ES-I3 (cell line): ENCODE results near the gene RAD51B.

Experiments
- H3K36me3 ChIP-seq: 2 replicates; pipeline ENCODE4 v1.6.1; 2013; ENCODE audit warnings: mild to moderate bottlenecking, low read length, control low read depth, moderate library complexity; ENCODE audit not compliant: insufficient read depth
- H3K4me1 ChIP-seq: 2 replicates; pipeline ENCODE4 v1.6.1; 2013; ENCODE audit warnings: mild to moderate bottlenecking, control low read depth, low read length; ENCODE audit not compliant: insufficient read depth
- H3K9ac ChIP-seq: 2 replicates; pipeline ENCODE4 v1.6.1; 2013; ENCODE audit warnings: low read depth, mild to moderate bottlenecking, low read length, moderate library complexity
- H3K9me3 ChIP-seq: 2 replicates; pipeline ENCODE4 v1.6.1; 2013; ENCODE audit warnings: mild to moderate bottlenecking, low read length, moderate library complexity; ENCODE audit not compliant: control insufficient read depth, insufficient read depth

RAD51B gene

DNA sequence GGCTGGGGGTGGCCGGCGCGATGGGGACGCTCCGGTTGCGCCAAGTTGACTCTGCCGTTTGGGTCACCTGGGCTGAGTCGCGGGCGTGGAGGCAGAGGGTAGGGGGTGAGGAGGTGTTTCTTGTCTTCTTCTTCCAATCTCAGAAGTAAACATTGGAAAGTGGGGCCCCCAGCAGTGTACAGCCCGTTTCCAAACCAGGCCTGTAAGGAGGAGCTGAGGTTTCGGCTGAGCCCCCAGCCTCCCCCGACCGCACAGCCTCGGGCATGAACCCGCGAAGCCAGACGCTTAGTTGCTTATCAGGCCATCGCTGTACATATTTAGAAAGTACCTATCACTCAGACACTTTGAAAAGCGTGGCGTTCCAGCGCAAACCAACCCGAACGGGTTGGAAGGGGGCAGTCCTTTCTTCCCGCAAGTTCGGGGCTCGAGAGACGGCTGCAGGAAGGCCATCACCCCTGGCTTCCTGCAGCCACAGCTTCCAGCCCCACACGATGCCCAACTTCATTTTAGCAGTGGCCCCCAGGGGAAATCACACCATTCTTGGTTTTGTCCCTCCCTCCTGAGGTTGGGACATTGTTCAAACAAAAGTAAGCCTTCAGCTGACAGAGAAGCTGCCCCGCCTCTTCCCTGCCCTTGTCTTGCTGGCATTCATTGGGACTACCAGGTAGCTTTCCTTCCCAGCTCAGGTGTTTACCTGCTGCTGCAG lies 809.2 kb downstream of the RAD51B start:
- no peaks in the 10 kb centered on the region for H3K9me3 ChIP-seq
- H3K4me1 ChIP-seq = peaks cover 10% of the 10 kb centered on the region
- peak overlapping the region; percentile 62 for H3K9ac ChIP-seq
- H3K36me3 ChIP-seq = no peaks in the 10 kb centered on the region

DNA sequence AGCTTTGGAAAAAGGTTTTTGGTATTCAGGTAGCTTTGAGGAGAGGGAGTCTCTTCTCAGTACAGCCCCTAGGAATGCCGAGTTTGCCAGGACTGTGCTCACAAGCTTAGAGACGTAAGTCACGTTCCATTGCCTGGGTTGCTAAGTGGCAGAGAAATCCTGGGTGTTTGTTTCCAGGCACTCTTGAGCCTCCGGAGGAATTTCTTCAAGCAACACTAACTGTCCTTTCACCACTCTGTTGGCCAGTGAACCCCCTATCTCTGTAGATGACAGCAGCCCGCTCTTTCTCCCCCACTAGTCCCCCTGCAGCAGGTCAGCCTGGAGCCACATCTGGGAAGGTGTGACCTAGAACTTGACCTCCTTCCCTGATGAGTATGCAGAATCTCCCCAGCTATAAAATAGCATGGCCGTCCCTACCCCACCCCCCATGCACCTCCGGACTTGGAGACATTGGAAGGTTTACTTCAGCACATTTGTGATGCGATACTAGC lies 810.5 kb downstream of the RAD51B start:
- H3K4me1 ChIP-seq = peaks cover 10% of the 10 kb centered on the region
- no peaks in the 10 kb centered on the region for H3K36me3 ChIP-seq
- no peaks in the 10 kb centered on the region for H3K9me3 ChIP-seq
- H3K9ac ChIP-seq = no peak overlapping the region

DNA sequence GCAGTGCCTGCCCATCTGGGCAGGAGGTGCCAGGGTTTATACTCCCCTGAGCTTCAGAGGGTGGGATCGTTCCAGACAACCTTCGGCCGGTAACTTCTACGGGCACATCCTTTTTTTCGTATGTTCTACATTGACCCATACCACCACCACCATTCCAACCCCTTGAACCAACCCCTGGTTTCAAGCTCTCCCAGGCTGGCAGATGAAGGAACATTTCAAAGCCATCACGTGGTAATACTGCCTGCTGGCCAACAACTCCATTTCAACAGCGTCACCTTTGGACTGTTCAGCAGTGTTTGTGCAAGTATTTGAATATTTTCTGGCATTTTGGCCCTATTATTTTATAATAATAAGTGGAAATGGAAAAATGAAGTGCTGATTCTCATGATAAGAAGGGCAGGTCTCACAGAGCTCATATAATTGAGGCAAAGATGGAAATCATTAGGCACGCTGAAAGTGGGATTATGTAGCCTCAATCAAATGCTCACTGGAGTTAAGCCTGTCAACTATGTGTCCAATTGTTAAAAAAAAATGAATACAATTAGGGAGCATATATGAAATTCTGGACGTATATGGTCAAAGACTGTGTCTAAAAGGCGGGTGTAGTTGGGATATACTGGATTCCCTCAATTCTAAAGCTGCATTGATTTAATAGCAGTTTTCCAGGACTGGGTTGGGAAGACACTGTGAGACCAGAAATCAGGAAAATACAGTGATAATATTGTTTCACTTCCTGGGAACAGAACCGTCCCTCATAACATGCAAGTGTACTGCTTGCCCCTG lies 811.2 kb downstream of the RAD51B start:
- Histone ChIP-seq H3K9me3 (no peaks in the 10 kb centered on the region), H3K9ac (no peak overlapping the region), H3K36me3 (no peaks in the 10 kb centered on the region), H3K4me1 (peaks cover 10% of the 10 kb centered on the region)

DNA sequence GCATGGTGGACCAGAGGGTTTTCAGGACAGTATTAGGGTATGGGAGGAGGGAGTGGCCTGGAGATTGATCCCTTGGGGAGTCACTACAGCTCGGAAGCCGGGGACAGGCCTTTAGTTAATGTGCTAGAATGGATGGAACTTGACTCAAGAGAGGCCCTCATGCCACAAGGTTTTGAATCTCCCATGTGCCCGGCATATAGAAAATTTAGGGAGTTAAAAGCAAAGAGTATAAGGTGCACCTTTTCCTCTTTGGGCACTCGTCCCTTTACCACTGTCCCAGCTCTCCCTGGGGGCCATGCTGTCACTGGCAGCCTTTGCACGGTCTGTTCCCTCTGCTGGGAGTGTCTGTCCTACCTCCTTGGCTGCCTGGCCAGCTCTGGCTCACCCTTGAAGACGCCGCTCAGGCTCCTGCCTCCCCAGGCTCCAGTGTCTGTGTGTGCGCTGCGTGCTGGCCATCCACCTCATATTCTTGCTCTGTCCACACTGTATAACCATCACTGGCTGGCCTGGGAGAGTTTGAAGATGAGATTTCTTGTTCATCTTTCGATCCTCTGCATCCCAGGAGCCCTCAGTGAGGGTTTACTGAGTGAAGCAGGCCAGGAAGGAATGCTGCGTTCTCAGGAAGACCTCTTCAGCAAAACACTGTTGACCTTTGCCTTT lies 811.9 kb downstream of the RAD51B start:
- H3K36me3 ChIP-seq = no peaks in the 10 kb centered on the region
- H3K9ac ChIP-seq = no peak overlapping the region
- H3K4me1 ChIP-seq = peaks cover 10% of the 10 kb centered on the region
- H3K9me3 ChIP-seq = no peaks in the 10 kb centered on the region

DNA sequence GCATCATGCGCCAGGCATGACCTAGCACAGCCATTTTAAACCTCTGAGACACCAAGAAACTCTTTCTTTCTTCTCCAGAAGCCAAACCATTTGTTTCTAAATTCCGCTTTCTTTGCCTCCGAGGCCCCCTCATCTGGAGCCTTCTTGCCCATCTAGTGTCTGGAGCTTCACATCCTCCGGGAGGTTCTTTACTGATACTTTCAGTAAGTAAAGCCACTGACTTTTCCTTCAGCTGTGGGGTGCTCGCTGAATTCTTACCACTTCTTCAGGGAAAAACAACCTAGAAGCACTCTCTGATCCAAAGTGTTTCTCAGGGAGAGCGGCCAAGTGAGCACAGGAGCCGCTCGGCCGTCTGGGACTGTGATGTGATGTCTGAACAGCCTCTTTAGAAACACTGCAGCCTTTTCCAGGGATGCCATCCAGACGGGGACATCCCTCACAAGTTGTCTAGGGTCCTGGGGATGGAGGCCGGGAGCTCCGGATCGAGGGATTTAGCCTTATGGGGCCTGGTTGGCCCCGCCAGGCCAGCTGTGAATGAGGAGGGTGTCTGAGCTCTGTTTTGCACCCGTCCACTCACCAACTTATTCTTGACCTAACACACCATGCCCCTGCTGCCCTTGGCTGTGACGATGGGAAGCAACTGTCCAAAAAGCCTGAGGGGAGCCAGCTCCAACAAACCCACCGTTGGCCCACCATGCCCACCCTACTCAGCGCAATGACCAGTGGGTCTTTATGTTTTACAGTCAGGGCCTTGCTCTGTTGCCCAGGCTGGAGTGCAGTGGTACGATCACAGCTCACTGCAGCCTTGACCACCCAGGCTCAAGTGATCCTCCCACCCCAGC lies 812.7 kb downstream of the RAD51B start:
- no peaks in the 10 kb centered on the region for H3K9me3 ChIP-seq
- no peaks in the 10 kb centered on the region for H3K36me3 ChIP-seq
- no peak overlapping the region for H3K9ac ChIP-seq
- peaks cover 10% of the 10 kb centered on the region for H3K4me1 ChIP-seq

DNA sequence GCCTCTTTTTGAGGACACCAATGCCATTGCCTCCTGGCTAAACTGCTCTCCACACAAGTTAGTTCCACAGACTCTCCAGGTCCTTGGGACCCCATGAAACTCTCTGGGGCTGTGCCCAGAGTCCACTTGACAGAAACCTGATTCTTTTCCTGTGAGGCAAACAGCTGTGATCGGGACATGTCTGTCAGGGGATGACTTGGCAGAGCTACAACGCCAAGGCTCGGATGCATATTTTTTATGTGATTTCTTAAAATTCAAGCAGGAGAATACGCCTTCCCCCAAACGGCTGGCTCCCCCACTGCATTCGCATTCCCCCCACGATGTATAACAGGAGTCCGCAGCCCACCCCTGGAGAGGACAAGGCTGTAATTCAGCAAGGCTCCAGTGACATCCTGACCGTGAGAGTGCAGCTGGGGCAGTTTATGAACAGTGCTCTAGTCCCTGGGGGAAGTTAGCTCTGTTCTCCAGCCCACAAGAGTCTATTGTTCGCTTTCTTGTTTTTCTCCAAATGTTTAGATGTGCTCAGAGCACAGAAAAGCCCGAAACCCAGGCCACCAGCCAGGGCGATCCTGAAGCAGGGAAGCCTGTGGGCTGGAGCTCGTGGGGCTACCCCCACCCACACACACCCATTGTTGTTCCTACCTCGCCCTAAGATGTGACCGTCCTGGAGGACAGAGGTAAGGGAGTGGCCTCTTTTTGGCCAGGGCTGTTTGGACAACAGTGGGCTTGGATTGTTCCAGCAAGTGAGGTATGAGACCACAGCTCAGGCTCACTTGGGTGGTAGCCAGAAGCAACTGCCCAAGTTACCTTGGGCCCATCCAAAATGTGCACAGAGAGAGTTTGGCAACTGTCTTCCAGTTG lies 813.8 kb downstream of the RAD51B start:
- no peaks in the 10 kb centered on the region for H3K36me3 ChIP-seq
- no peaks in the 10 kb centered on the region for H3K9me3 ChIP-seq
- no peak overlapping the region for H3K9ac ChIP-seq
- H3K4me1 ChIP-seq = peaks cover 10% of the 10 kb centered on the region

DNA sequence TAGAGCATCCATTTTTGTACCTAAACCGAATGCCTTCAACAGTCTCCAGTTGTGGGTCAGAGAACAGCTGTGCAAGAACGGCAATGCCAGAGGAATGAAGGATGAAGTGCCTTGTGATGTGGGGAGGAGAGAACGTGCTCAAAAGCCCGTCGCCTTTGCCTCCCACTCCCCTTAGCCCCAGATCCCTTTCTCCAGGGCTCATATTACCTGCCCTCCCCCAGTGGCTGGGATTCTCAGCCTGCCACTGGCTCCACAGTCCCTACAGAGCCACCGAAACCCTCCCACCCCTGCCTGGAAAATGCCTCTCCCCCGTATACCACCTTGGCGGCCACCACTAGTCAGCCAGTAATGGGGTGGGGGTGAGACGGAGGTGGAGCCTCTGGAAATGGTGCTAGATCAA lies 814.8 kb downstream of the RAD51B start:
- Histone ChIP-seq H3K36me3 (no peaks in the 10 kb centered on the region), H3K9ac (no peak overlapping the region), H3K9me3 (no peaks in the 10 kb centered on the region), H3K4me1 (peaks cover 13% of the 10 kb centered on the region)

DNA sequence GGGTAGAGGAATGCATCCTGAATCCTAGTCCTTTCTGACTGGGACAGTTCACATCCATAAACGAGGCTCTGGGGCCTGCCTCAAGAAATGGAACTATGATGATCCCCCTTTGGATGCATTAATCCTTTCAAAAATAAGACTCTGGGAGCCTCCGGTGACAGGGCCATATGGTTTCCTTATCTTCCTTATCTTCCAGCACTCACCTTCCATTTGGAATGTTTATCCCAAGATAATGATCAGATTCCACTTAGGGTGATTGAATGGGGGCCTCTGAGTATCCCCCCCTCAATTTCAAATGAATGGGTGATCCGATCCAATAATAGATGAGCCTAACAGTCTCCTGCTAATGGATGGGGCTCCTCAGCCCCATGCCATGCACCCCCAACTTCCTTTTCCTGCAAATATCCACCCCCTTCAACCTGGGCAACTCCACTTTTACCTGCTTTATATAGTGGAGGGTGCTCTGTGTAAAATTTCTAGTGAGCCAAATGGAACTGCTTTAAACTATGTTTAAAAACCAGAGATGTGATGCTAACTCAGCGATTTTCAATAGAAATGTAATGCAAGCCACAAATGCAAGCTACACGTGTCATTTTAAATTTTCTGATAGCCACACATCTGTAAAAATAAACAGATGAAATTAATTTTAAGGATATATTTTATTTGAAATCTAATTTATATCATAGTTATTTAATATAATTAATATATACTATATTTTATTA lies 815.5 kb downstream of the RAD51B start:
- Histone ChIP-seq H3K4me1 (peaks cover 10% of the 10 kb centered on the region), H3K9ac (no peak overlapping the region), H3K9me3 (no peaks in the 10 kb centered on the region), H3K36me3 (no peaks in the 10 kb centered on the region)

DNA sequence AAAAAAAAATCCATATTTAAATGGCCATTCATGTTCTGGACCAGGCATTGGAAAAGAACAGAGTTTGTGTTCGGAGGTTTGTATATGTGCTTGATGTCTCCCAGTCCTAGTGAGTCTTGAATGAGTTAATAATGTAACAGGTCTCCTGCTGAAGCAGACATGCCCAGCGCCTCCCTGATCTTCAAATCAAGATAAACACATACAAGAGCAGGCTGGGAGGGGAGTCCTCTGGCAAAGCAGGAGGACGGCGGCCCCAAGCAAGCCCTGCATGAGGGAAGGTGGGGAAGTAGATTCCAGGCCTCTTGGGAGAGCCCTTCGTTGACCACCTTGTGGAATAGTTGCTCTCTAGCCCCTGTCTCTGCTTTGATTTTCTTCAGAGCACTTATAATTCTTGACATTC lies 817.0 kb downstream of the RAD51B start:
- Histone ChIP-seq H3K36me3 (no peaks in the 10 kb centered on the region), H3K9ac (no peak overlapping the region), H3K4me1 (peaks cover 10% of the 10 kb centered on the region), H3K9me3 (peaks cover 1% of the 10 kb centered on the region)

DNA sequence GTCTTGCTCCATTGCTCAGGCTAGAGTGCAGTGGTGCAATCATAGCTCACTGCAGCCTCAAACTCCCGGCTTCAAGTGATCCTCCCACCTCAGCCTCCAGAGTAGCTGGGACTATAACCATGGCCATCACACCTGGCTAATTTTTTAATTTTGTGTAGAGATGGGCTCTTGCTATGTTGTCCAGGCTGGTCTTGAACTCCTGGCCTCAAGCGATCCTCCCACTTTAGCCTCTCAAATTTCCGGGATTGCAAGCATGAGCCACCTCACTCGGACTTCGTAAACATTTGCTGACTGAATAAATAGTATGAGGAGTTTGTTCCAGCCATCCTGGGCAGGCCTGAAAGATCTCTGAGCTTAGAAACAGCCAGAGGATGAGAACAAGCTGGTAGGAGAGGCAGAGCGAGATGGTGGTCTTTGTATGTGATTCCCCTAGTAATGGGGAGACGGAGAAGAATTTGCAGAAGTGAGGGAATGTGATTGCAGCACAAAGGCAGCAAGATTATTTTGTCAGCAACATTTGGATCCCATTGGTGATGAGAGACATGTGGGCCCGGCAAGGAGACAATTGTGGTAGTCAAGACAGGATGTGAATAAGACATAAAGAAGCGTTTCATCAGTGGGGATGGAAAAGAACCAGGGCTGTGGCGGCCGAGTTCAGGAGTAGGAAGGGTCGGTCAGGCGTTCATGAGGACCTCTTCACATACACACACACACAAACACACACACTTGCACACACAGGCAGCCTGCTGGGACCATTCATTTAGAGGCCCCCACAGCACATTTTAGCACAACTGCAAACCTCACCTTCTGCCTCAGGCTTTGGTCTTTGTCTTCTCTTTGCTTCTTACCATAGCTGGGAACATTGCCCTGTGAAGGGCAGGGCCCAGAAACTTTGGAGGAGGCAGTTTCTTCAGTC lies 817.8 kb downstream of the RAD51B start:
- Histone ChIP-seq H3K9me3 (peaks cover 4% of the 10 kb centered on the region), H3K9ac (no peak overlapping the region), H3K36me3 (no peaks in the 10 kb centered on the region), H3K4me1 (peaks cover 10% of the 10 kb centered on the region)

DNA sequence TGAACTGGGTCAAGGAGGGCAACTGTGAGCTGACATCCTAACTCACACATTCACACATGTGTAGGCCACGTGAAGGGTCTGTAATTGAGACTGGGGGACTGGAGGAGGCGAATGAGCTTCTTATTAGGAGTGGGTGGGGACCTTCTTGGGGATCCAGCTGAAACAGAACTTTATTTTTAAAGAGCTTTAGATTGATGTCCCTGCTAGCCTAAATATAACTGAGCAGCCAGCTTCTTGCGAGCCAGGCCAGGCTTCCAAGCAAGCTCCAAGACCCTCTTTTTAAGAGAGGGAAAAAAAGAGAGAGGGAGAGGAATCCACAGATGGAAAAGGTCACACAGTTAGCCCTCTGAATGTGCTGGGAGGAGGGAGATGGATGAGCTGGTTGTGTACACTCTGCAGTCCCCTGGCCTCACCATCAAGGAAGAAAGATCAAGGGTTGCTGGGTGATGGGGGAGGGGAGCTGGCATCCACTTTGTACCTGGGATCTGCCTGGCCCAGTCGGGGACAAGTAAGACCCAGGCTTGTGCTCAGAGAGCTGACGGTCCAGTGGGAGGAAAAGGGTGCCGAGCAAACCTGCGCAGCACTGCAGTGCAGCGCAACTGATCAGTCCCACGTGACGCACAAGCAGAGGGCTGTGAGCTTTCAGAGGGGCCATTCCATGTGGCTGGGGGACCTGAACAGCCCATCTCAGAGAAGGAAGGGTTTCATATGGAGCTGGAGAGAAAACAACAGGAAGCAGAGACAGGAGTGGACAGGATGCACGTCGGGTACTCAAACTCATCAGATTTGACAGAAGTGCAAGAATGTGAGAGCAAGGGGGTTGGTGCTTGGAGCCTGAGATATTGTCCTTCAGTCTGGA lies 818.8 kb downstream of the RAD51B start:
- H3K9ac ChIP-seq = no peak overlapping the region
- peaks cover 10% of the 10 kb centered on the region for H3K4me1 ChIP-seq
- no peaks in the 10 kb centered on the region for H3K36me3 ChIP-seq
- peaks cover 4% of the 10 kb centered on the region for H3K9me3 ChIP-seq
